GM19035 (cell line): ENCODE measurements around the gene INSM2.

Source experiments
- ATAC-seq: cut with Tn5 transposase; IDR thresholded peaks from one replicate; pipeline ENCODE4 v1.9.1; 2021; ENCODE audit not compliant: unreplicated experiment

The INSM2 gene

DNA sequence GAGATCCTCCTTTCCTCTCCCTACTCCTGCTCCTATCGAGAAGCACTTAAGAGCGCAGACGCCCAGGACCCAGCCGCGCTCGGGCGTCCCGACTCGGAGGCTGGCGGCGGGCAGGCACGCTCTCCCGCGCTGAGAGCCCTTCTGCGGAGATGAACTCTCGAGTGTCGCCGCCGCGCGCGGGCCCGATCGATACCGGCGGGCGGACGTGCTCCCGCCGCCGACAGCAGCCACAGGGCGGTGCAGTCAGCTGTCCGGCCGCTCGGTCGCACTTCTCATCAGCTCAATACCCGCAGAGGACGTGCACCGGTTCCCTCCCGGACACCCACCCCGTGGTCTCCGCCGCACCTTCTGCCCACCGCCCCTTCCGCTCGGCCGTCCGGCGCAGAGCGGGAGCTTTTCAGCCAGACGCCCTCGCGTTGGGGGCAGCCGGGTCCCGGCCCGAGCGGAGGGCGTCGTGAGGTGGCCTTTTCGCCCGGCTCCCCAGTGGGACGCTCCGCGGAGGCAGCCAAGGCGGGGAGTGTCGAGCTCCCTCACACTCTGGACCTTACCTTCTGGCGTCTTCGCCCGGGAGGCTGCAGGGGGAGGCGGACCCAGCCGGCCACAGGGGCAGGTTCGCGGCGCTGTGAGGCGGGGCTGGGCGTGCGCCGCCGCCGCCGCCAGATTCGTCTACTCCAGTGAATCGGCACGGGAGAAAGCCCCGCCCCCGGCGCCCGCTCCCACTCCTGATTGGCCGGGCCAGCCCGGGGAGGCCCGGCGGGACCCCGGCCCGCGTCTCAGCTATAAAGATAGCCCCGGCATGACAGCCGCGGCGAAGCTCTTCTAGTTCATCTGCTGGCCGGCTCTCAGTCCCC, at the start of gene INSM2:
Gene INSM2 (plus strand): TSS at position 808 of the 851 bp plus-strand sequence. CDS start 89 bp downstream, outside the sequence.
- peak; percentile 76 for ATAC-seq

DNA sequence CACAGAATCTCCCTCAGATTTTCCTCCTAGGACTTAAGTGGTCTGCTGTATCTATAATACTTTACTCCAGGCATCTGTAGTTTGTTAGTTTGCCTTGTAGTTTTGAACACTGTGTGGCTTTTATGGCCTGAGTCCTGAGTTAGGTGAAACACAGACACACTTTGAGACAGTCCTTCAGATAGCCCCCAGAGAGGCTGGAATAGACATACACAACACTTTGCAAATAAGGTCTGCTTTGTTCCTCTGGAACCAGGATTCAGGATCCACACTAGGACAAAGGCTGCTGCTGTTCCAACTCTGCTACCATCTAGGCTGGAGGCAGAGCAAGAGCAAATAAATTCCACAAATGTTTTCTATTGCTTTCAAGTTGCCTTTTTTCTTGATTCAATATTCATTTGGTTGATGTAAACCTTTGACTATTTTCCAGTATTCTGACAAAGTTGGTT, 41.4 kb upstream of the INSM2 start:
- no peak for ATAC-seq

DNA sequence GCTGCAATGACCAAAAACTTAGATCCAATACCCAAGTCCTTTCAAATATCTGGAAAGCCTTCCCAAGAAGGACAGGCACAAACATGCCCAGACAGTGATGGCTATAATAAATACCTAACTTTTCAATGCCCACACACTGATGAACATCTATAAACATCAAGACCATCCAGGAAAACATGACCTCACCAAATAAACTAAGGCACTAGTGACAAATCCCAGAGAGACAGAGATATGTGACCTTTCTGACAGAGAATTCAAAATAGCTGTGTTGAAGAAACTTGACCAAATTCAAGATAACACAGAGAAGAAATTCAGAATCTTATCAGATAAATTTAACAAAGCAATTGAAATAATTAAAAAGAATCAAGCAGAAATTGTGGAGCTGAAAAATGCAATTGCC, 38.7 kb upstream of the INSM2 start:
- no peak for ATAC-seq

DNA sequence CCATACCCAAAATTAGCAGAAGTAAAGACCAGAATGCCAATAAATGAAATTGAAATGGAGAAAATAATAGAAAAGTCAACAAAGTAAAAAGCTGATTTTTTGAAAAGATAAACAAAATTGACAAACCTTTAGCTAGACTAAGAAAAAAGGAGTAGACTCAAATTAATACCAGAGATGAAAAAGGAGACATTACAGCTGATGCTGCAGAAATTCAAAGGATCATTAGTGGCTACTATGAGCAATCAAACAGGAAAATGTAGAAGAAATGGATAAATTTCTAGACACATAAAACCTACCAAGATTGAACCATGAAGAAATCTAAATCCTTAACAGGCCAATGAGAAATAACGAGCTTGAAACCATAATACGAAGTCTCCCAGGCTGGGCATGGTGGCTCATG, 34.8 kb upstream of the INSM2 start:
- ATAC-seq: no peak

DNA sequence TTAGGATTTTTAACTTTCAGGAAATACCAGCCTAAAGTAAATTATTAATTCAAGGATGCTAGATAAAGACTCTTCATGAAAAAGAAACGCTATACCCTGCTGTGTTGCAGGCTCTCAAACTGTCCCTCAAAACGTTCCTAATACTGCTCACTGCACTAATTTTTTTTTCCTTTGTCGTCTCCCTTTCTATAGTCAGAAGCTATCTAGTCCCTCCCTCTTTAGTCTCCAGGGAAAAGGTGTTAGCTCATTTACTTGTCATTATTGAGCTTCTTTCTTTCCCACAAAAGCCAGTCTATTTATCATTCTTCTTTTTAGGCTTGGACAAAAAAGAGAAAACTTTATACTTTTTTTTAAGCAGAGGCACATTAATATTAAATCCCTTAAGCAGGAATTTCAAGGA, 30.3 kb upstream of the INSM2 start:
- no peak for ATAC-seq

GRCh38 chr14:35504260-35504659, 29.7 kb upstream of the INSM2 start:
- ATAC-seq: no peak

DNA sequence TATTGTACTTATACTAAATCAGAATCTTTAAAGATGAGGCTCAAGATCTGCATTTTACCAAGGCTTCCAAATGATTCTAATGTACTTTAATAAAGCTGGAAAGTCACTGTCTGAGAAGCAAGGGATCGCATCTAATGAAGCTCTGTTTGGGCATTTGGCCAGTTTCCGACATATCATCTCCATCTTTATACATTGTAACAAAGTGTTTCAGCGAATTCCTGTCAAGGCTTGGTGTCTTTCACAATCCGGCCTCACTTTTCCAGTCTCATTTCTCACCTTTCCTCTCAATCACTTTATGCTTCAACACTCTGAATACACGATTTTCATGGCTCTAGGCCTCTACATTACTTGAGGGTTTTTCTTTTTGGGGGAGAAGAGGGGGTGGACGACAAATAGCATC, 27.5 kb upstream of the INSM2 start:
- ATAC-seq: no peak

- ATAC-seq: no peak
Observed at GRCh38 chr14:35506927-35507326, 27.0 kb upstream of the INSM2 start.

DNA sequence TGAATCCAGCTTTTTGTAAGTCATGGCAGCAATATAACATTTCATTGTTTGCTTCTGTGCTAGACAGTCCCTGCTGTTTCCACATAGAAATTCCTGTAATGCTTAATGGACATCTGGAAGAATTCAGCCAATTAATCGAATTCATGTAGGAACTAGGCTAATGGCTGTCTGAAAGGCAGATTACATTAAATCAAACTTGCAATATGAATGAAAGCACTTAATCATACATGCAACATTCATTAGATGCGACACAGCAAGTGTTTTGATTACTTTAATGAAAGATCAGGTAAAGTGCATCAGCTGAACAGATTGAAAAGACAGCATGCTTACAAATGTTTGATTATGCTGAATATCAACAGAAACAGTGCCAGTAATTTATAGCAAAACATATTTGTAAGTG, 24.1 kb upstream of the INSM2 start:
- ATAC-seq: no peak

DNA sequence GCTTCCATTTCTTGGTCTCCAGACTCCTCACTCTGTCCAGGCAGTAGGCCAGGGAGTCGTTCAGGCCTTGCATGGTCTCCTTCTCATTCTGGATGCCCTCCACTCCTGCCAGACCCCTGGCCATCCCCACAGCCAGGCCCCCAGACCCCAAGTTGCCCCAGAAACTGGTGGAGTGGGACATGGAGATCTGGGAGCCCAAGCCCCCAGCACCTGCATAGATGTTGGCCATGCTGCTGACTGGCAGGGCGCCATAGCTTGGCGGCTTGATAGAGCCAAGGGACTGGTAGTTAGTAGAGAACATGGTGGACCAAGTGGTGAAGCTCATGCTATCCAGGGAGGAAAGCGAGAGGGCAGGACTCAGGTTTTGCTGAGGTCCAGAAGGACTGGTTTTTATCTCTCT, 21.2 kb upstream of the INSM2 start:
- no peak for ATAC-seq

DNA sequence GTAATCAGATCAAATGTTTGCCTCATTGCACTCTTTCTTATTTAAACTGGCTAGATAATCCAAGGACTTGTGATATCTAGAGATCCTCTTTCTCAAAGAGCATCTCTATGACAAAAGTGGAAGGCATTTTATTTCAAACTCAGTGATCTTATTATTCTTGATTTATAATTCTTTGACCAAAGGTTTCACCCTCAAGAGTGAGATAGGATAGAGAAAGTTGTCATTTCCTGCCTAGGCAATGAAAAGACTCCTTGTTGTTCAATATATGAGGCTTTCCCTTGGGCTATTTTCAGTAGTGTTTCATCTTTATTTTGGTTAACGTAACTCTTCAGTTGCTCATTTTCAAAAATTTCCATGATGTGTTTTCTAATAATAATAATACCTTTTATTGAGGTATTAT, 18.0 kb upstream of the INSM2 start:
- no peak for ATAC-seq

- no peak for ATAC-seq
Observed at GRCh38 chr14:35519986-35520385, 14.0 kb upstream of the INSM2 start.

GRCh38 chr14:35525695-35526094, 8.3 kb upstream of the INSM2 start:
- ATAC-seq: no peak

GRCh38 chr14:35526962-35527361, 7.0 kb upstream of the INSM2 start:
- ATAC-seq: no peak

GRCh38 chr14:35531960-35532747, 1.8 kb upstream of the INSM2 start:
- no peak for ATAC-seq

DNA sequence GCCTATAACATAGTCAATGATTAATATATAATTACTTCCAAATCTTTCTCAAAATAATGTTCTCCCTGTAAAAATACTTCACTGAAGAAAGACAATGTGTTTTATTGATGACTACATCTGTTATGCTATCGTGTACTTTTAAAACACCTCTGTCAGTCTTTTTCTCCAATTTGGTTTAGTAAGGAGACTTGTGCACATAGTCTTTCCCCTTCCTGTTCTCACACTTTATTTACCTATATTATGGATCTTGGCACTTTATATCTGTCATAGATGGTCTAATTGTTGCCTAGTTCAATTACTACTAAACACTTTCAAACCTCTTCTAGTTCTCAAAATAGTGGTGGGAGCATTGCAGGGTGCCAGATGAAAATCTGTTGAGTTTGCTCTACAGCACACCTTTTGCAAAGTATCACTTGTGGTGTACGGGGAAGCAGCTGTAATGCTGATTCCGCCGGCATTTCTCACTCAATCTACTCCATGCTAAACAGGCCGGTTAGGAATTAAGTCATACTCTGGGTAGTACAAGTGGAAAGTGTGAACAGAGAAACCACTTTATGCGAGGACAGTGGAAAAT, 1.1 kb upstream of the INSM2 start:
- no peak for ATAC-seq

- ATAC-seq: peak; percentile 24
Observed at GRCh38 chr14:35534208-35534872, 376 bp downstream of the INSM2 start.

DNA sequence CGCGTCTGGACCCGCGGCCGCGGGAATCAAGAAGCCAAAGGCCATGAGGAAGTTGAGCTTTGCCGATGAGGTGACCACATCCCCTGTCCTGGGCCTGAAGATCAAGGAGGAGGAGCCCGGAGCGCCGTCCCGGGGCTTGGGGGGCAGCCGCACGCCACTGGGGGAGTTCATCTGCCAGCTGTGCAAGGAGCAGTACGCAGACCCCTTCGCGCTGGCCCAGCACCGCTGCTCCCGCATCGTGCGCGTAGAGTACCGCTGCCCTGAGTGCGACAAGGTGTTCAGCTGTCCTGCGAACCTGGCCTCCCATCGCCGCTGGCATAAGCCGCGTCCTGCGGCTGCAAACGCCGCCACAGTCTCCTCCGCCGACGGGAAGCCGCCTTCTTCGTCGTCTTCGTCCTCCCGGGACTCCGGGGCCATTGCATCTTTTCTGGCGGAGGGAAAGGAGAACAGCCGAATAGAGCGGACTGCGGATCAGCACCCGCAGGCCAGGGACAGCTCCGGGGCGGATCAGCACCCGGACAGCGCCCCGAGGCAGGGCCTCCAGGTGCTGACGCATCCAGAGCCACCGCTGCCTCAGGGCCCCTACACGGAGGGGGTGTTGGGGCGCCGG, 1.0 kb downstream of the INSM2 start:
- peak; percentile 60 for ATAC-seq

- no peak for ATAC-seq
Observed at GRCh38 chr14:35535483-35536112, 1.6 kb downstream of the INSM2 start.

DNA sequence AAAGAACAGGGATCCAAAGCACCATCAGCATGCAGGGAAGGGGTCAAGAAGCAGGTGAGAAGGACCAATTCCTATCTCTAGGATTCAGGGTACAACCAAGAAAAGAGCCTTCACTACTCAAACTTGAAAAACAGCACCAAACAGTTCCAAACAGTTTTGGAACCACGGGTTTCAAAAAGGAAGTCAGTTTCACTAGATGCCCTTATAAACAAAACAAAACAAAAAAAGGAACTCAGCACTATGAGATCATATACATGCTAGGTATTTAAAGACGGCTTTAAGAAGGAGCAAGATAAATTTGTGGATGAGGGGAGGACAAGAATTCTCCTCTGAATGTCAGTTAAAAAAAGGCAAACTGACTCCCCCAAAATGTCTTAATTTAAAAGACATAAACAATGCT, 6.0 kb downstream of the INSM2 start:
- no peak for ATAC-seq
